ENCODE results near the gene OR4A16.

Gene OR4A16, protein sequence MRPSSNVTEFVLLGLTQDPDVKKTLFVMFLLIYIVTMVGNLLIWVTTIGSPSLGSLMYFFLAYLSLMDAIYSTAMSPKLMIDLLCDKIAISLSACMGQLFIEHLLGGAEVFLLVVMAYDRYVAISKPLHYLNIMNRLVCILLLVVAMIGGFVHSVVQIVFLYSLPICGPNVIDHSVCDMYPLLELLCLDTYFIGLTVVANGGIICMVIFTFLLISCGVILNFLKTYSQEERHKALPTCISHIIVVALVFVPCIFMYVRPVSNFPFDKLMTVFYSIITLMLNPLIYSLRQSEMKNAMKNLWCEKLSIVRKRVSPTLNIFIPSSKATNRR

DNA sequence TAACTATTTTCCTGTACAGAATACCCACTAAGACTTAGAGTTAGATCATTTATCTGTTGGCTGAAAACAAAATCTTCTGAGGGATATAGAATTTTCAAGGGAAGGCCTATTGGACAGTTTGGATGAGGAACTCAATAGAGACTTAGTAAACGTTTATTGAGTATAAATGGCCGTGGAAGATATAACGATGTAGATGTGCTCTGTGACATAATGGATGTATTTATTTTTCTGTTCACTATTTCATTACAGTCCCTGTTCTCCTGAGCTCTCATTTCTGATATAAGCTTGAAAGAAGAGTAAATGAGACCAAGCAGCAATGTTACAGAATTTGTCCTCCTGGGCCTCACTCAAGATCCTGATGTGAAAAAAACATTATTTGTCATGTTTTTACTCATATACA is at the start of gene OR4A16:
TSS of gene OR4A16 (plus strand) at position 301 of the 400 bp plus-strand sequence. CDS start at position 301, 0 bp downstream.
- no peak for DNase-seq (ENCODE audit: low spot score)

DNA sequence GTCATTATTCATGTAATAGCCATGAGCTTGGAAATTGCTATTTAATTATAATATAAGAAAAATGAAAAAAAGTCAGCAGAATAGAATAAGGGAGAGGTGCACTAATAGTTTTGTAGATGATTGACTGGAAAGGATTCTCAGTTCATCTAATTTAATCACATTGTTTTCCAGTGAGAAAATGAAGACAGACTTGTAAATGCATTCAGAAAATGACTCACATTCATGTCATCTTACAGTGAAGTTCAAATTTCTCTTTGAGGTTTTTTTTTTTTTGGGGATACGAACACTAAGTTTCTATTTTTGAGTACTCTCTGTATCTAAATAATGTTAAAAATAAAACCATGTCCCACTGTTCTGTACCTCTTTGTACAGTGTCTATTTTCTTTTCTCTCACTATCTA is 18.5 kb upstream of the OR4A16 start:
- DNase-seq (ENCODE audit: low spot score): no peak

DNA sequence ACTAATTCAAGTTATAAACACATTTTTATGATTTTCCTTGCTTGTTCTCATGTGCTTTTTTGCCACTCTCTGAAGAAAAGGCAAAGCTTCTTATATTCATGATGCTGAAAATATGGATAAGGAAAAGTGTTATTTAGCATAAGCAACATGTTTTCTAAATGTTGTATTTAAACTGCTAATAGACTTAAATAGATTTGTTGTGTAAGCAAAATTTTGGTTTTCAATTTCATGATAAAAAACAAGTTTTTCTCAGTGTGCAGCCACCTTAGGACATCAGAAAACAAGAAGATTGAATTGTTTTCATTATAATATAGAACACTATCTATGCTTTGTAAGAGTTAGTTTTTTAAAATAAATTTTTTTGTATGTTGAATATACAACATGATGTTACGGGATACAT is 2.3 kb downstream of the OR4A16 start:
- DNase-seq (ENCODE audit: low spot score): no peak

DNA sequence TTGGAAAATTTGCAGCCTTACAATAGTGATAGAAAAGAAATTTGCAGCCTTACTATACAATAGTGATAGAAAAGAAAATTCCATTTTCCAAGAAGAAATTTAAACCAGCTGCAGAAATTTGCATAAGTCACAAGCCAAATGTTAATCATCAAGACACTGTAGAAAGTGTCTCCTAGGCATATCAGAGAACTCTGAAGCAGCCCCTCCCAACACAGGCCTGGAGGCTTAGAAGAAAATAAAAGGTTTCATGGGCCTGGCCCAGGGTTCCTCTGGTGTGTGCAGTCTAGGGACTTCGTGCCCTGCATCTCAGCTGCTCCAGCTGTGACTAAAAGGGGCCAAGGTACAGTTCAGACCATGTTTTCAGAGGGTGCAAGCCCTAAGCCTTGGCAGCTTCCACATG is 6.0 kb downstream of the OR4A16 start:
- DNase-seq (ENCODE audit: low spot score): no peak

DNA sequence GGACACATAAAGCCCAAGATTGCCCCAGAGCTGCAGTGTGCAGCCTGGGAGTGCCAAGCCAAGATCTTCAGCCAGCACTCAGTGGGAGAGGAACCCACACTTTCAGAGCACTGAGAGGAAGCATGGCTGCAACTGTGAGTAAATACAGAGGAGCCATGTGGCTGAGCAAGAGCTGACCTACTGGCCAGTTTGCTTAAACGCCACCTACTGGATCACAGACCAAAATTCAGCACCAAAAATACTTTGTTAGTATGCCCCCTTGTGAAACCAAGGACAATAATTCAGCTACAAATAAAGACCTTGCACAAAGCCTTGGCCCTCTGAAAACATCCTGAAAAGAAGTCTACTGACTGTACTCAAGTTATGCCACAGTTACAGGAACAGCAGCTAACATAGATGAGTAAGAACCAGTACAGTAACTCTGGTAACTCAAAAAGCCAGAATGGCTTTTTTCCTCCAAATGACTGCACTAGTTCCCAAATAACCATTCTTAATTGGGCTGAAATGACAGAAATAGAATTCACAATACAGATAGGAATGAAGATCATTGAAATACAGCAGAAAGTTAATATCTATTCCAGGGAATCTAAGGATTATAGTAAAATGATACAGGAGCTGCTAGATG is 14.7 kb downstream of the OR4A16 start:
- DNase-seq (ENCODE audit: low spot score): no peak

DNA sequence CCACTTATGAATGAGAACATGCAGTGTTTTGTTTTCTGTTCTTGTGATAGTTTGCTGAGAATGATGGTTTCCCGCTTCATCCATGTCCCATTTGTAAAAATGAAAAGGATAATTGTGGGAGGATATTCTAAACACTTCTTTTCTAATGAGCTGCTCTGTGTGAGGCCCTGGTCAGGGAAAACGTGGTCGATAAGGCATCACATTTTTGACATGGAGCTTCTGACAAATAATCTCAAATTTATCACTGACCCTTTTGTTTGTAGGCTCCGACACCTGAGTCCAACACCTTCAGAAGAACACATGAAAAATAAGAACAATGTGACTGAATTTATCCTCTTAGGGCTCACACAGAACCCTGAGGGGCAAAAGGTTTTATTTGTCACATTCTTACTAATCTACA is 24.7 kb downstream of the OR4A16 start, which contains the start of gene OR4A15:
TSS of gene OR4A15 (plus strand) at position 301 of the 400 bp plus-strand sequence. CDS start at position 301, 0 bp downstream.
- DNase-seq (ENCODE audit: low spot score): no peak
